ENCODE results near the gene ATP6V1C2. TPM values are rescaled to one million over a fixed set of nuclear protein-coding genes. Genes with fewer than 3 reads are reported as not detected.

ATP6V1C2 gene
- total and polyA plus RNA-seq, 9 of the 15 experiments (the other 6 are each of a cell fraction or from before 2014, with no cell fraction given) = 0.01 to 0.31 (median 0.10) TPM; not detected in 4

- DNase-seq (ENCODE audit: extremely low read depth in 1 of 4, low spot score in 3 of 4) = no peak
- in situ Hi-C loops (cut with MboI) (no loop called here), intact Hi-C loops (cut with micrococcal nuclease) (no loop called here)
- Histone ChIP-seq H3K9ac (ENCODE audit: insufficient read depth in 1 of 2, low read depth in 2 of 2, low read length in 2 of 2) (no peak overlapping the region), H3K4me1 (replicated peaks in 1 of 2; ENCODE audit: control insufficient read depth in 2 of 2, insufficient read depth in 2 of 2, low read length in 2 of 2) (no peaks in the 10 kb centered on the region), H3K27me3 (ENCODE audit: control insufficient read depth in 2 of 2, insufficient read depth in 2 of 2, low read length in 2 of 2) (no peaks in the 10 kb centered on the region), H2AFZ (ENCODE audit: low read depth, low read length) (no peak overlapping the region), H3K9me3 (replicated peaks; ENCODE audit: control insufficient read depth, insufficient read depth, low read depth, low read length) (no peaks in the 10 kb centered on the region), H3K4me2 (ENCODE audit: insufficient read depth, low read length) (no peak overlapping the region), H3K36me3 (ENCODE audit: control insufficient read depth, insufficient read depth, low read length) (peaks cover 95% of the 10 kb centered on the region), H3K79me2 (ENCODE audit: control insufficient read depth, insufficient read depth, low read length) (no peaks in the 10 kb centered on the region; the same call in 2 of the 3 replicates), H4K20me1 (replicated peaks; ENCODE audit: control insufficient read depth, insufficient read depth, low read length) (peaks cover 9% of the 10 kb centered on the region; the same call in 1 of the 2 replicates), H3K4me3 (no peak overlapping the region), H3K9me1 (ENCODE audit: control insufficient read depth, insufficient read depth, low read length) (no peaks in the 10 kb centered on the region), H3K27ac (ENCODE audit: extremely low read depth, low read depth, low read length) (no peak overlapping the region)
- ChIA-PET POLR2A (interaction anchor here (0.9 kb wide), 1 partner anchor 16 kb away, joined by 4 read pairs; no protein-coding TSS in a partner anchor), CTCF (ENCODE audit: low intra/inter-chr PET ratio) (no interaction called here)
- BruUV-seq (replicated peaks) = no TSS peak
- ATAC-seq = no peak
- no peak for FAIRE-seq
- WGBS (ENCODE audit: insufficient coverage, low coverage, missing lambda C conversion rate) = 100% methylated on average over 5 of the region's 5 CpGs
- TF ChIP-seq ZNF280B (CRISPR knock-in tag; IDR thresholded peaks at IDR 0.05) = no peak
- no peak for TF ChIP-seq SP1 (CRISPR knock-in tag; IDR thresholded peaks at IDR 0.05)
- TF ChIP-seq CSDE1 (IDR thresholded peaks at IDR 0.05) = no peak
- TF ChIP-seq SRSF7 (optimal IDR thresholded peaks at IDR 0.05; ENCODE audit: low read depth, low read length) = no peak
- TF ChIP-seq ZFP91 (CRISPR knock-in tag; IDR thresholded peaks at IDR 0.05) = no peak
- TF ChIP-seq ZBED1 (IDR thresholded peaks at IDR 0.05) = no peak
- no peak for TF ChIP-seq SMAD1 (IDR thresholded peaks at IDR 0.05; ENCODE audit: low read depth, low read length, partially characterized antibody)
- no peak for TF ChIP-seq GATAD2B (IDR thresholded peaks at IDR 0.05; ENCODE audit: borderline replicate concordance)
- no peak for TF ChIP-seq RNF2 (IDR thresholded peaks at IDR 0.05)
- TF ChIP-seq HLTF (IDR thresholded peaks at IDR 0.05) = no peak
- no peak for TF ChIP-seq ZNF507 (tag; conservative IDR thresholded peaks at IDR 0.05)
Observed at GRCh38 chr2:10785260-10785659, 63.8 kb downstream of the ATP6V1C2 start.

Data from K562 (cell line).